GM18517 (cell line): ENCODE results near the gene CFAP410.
"Not testable (repeated sequence)": the region's sequence is repeated elsewhere in the genome, so short reads cannot be mapped to it uniquely, and the experiment has no call there.

Experiments used
- ATAC-seq: cut with Tn5 transposase; IDR thresholded peaks from one replicate; pipeline ENCODE4 v1.9.1; 2021; ENCODE audit warnings: mild to moderate bottlenecking, moderate library complexity; ENCODE audit not compliant: unreplicated experiment

Gene CFAP410

GRCh38 chr21:44288251-44289110, 50.7 kb downstream of the CFAP410 start:
- no peak for ATAC-seq

GRCh38 chr21:44286716-44287632, 52.2 kb downstream of the CFAP410 start:
- ATAC-seq: no peak

GRCh38 chr21:44286086-44286715, 53.0 kb downstream of the CFAP410 start:
- no peak for ATAC-seq

GRCh38 chr21:44285138-44285992, 53.8 kb downstream of the CFAP410 start, which contains the start of gene AIRE:
Gene AIRE, plus strand, starts transcription at chr21:44285876. Its CDS starts 131 bp downstream, at chr21:44286007.
- no peak for ATAC-seq

- no peak for ATAC-seq
Measured at GRCh38 chr21:44283948-44284347, 55.2 kb downstream of the CFAP410 start.

GRCh38 chr21:44283211-44283785, 55.9 kb downstream of the CFAP410 start:
- not testable (repeated sequence) for ATAC-seq

GRCh38 chr21:44282370-44282769, 56.8 kb downstream of the CFAP410 start:
- no peak for ATAC-seq

GRCh38 chr21:44281801-44282200, 57.4 kb downstream of the CFAP410 start:
- ATAC-seq: no peak

- no peak for ATAC-seq
Measured at GRCh38 chr21:44279354-44280260, 59.6 kb downstream of the CFAP410 start.
